ENCODE measurements around the gene TM2D3.

TM2D3 gene

DNA sequence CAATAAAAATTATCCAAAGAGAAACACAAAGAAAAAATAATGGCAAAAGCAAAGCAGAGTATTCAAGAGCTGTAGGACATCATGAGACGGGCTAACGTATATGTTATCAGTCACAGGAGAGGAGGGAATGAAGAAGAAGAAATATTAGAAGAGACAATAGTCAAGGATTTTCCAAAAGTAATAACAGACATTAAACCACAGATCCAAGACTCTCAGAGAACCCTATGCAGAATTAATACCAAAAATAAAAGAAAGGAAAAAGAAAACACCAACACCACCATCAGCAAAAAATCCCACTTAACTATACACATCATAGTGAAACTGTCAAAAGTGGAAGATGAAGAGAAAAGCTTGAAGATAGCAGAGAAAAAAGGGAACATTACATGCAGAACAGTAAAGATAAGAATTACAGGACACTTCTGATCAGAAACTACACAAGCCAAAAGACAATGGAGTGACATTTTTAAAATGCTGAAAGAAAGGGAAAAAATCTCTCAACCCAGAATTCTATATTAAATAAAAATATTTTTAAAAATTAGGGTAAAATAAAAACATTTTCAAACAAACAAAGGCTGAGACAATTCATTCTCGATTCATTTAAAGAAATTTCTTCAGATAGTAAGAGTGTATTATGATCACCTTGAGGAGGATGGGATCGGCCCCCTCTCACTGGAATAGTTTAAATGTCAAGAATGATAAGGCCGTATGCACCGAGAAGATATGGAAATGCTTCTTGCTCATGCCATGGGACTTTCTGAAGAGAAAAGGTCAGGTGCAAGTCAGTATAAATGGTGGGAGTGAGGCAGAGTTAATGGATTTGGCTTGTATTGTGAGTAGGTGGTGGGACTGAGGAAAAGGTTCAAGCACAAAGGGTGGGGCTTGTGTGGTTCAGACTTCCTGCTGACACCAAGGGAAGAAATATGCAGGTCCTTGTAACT, 28.5 kb downstream of the TM2D3 start:
- DNase-seq (ENCODE audit: low read depth, low spot score), result no peak

DNA sequence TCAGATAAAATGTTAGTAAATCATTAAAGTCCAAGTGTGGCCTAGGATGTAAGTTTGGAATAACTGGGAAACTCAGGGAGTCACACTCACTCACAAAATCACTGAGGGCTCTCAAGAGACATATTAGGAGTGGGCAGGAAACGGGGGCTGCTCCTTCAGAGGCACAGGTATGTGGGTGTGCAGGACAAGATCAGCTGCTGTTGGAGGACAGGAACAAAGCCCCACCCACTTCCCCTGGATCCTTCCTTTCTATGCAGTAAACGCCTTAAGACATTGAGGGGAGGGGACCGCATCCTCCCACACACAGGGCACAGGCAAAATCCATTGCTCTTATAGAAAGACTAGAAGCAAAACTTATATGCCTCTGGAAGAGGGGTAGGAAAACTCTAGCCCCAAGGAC, 30.2 kb downstream of the TM2D3 start:
- DNase-seq (ENCODE audit: low read depth, low spot score), result no peak

DNA sequence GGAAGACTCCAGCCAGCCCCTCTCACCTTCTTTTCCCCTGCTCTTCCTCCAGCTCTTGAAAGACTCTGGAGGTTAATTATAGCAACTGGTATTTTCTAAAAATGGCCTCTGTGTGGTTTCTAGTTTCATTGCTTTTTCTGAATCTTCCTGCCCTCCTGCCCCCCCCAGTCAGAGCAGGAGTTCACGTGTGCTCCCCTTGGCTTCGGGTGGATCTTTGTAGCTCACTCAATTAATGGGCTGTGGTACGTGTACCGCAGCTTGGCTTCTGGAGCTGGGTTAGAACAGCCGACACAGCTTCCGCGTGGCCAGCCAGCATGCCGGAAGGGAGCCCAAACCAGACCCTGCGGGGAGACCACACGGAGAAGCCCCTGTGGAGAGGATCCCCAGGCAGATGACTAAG, 31.5 kb downstream of the TM2D3 start:
- DNase-seq (ENCODE audit: low read depth, low spot score), result no peak

DNA sequence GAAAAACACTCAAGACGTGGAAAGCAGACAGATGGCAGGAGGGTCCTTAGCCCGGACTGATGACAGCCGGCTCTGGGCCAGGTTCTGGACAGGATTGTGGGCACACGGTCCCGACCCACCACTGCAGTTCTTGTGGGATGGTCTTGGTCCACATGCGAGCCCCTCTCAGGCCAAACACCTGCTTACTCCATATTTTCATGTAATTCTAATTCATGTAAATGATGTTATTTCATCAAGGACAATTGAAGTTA, 32.6 kb downstream of the TM2D3 start:
- no peak for DNase-seq (ENCODE audit: low read depth, low spot score)

DNA sequence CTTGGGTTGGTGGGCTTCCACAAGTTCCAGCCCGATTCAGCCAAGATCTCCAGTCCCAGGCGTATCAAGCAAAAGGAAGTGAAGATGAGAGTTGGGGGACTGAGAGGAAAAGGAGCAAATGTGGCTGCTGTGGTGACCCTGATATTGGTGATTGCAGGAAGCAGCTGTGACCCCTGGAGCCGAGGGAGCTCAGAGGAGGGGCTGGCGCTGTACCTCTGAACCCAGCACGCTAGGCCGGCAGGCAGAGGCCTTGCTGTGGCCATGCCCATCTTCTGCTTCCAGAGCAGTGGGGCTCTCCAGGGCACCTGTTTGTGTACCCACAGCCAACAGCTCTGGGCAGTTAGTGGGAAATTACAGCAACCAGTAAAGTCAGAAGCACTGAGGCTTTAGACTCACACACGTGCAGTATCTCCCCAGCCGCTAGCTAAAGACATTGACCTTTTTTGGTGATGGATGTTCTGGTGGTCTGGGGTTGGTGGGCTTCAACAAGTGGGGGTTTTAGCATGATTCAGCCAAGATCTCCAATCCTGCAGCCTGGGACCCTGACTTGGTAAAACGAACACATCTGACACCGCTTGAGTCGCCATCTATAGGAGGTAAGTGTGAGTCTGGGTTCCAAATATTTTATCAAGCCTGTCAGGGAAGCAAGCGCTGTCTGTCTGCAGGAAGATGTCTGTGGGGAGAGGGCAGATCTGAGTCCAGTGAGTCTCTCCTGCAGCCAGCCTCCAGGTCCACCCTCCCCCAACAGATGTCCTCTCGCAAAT, 33.1 kb downstream of the TM2D3 start:
- DNase-seq (ENCODE audit: low read depth, low spot score), result no peak

DNA sequence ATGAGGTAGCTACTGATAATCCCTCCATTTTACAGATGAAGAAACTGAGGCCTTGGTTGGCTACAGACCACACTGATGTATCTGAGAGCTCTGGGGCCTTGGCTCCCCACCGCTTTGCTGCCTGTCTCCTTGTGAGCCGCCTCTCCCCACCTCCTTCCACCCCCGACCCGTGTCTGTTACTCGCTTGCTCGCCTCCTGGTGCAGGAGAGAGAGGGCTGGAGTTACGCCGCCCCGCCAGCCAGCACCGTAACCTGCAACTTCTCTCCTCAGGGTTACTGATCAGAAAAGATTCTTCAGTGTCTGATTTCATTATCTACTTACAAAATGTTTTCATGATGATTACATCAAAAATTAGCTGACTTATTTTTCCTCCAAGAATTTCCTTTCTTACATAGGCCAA, 34.1 kb downstream of the TM2D3 start:
- no peak for DNase-seq (ENCODE audit: low read depth, low spot score)

DNA sequence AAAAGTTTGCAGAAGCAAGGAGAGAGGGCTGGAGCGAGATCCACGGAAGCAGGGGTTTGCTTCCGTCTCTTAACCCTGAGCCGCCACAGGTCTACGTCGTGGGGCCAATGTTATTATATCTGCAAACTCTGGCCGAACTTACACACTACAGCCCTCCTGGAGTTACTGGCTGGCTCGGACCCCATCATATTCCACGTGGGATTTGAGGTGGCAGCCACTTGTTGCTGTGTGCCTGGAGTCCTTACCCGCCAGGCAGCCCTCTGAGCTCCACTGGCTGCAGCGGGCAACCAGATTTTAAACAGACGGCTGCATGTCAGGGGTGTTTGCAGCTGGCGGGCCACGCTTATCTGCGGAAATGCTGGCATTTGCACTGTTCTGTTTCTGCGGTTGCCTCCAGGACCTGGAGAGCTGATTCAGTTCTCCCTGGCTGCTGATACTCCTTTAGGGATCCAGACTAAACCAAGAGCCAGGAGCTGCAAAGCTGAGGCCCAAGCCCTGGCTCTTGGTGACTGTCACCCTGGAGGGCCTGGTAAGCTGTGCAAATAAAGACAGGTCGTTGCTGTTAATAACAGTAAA, 34.7 kb downstream of the TM2D3 start:
- DNase-seq (ENCODE audit: low read depth, low spot score), result no peak

DNA sequence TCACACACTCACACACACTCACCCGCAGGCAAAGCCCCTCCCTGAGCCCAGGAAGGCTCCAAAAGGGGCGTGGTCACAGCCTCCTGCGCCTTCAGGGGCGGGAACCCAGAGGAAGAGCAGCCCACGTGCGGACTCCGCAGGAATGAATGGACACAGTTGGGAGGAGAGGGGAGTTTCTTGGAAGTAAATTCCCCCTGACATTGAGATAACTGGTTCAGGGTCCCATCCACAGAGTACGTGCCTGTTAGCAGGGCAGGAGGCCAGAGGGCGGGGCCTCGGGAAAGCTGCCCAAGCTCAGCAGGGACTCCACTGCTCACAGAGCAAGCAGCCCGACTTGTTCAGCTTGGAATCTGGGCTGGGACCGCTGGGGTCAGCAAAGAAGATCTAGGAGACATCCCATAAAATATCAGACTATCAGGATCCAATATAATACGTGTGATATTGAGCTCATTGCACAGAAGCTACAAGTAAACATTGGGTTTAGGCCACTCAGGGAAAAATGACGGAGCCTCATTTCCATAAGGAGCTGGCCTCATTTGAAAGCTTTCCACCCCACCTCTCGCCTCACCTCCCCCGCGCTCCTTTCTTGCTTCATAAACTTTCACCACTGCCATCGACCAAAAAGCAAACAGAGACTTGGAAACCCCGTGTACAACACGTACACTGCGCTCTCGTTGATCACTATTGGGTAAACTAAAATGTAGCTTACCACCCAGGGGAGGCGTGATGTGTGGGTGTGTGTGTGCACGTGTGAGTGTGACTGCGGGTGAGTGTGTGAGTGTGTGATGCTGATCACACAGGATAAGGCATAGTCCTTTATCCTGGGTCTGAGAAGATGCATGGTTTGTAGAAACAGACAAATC, 36.0 kb downstream of the TM2D3 start:
- peak; percentile 33 for DNase-seq (ENCODE audit: low read depth, low spot score)

DNA sequence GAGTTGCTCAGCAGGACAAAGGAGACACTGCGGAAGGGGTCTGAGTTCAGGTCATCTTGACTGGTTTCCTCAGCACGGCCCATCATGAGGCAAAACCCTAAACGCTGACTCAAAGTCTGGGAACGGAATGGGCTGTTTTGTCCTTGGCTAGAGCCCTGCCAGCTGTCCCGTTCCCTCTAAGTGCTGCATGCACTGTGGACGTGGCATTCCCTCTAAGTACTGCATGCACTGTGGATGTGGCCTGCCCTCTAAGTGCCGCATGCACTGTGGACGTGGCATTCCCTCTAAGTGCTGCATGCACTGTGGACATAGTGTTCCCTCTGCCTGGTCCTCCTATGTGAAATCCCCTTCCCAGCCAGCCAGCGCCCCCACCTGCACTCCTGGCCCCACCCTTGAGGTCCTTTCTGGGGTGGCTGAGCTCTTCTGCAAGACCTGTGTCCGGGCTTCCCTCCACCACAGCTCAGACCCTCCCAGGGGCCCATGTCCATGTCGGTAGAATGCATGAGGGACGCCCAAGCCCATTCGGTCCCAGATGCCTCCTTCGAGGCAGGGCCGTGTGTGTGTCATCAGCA, 36.7 kb downstream of the TM2D3 start:
- DNase-seq (ENCODE audit: low read depth, low spot score), result no peak

DNA sequence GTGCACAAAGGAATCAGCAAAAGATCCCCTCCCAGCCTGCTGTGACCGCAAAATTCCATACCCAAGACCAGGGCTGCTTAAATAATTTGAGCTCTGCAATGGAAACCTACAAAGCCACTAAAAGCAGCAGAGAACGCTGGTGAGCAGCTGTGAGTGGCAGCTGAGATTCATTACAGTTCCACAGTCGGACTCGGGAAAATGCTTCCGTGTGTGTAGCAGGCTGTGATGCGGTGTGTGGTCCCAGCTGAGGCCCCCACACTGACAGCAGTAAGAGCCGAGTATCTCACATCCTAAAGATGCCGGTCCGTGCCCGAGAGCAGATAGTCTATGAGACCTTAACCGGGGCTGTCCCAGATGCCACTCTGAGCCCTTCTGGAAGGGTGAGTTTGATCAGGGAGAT, 37.4 kb downstream of the TM2D3 start:
- DNase-seq (ENCODE audit: low read depth, low spot score), result no peak

DNA sequence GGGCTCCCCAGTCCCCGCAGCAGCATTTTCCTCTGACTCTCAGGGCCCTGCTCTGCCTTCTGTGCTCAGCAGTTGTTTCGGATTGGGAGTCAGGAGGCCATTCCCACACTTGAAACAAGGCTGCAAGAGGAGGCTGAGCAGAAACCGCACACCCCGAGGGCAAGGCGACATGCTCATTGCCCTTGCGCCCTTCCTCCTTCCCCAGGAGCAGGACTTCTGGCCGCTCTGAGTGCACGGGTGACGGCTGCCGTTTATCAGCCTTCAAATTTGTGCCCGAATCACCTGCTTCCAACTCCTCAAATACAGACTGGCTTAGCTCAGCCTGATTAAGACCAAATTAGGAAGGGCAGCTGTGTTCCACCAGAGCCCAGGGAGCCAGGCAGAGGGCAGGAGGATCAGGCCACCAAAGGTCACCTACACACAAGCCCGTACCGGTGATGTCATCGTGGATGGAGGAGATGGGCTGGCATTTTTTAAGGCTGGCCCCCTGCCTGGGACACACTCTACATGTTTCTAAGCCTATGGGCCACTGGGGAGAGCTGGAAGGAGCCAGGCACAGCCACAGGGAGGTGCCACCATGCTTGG, 38.1 kb downstream of the TM2D3 start:
- no peak for DNase-seq (ENCODE audit: low read depth, low spot score)

DNA sequence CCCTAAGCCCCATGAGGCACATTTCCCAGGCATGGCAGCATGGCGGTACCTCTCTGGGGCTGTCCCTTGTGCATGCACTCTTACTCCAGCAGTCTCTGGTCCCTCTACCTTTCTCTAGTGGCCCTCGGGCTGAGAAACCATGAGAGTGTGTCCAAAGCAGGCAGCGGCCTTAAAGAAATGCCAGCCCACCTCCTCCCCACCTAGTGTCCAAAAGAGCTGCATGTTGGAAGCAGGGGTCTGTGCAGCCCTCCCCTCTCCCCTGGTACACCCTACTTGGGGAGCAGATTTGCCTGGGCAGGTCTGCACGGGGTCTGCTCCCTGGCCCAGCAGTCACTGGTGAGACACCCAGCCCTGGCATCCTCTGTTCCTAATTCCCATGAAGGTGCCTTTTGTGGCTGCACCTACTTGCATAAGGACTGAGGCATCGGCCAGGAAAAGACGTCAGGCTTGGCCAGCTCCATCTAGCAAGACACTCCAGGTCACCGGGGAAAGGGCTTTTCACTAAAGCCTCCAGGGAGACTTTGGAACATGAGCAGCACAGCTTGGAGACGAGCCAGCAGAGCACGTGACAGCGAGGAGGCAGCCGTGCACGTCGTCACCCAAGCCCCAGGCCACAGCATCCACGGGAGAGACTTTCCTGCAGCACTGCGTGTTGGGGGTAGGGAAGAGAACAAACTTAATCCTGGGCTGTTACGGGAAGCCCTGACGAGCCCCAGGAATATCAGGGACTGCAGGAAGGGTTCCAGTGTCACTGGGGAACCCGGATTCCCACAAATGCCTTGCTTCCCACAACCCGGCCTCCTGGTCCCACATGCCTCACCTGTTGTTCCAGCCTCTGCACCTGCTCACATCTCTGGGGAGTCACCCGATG, 38.8 kb downstream of the TM2D3 start:
- DNase-seq (ENCODE audit: low read depth, low spot score), result no peak

DNA sequence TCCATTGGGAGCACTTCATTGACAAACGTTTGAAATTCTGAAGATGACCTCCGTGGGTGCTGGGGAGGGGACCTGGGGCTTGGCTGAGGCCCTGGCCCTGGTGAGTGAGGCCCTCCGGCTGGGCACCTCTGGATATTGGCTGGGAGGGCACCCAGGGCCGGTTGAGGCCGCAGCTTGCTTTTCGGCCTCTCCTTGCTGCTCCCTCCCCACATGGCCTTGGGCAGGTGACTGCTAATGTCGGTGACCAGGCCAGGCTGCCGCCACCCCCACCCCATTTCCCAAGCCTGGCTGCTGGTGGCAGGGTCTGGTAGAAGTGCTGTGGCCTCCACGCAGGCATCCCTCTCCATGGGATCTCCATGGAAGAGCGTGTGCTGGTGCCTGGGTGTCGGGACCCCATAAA, 39.5 kb downstream of the TM2D3 start:
- no peak for DNase-seq (ENCODE audit: low read depth, low spot score)

DNA sequence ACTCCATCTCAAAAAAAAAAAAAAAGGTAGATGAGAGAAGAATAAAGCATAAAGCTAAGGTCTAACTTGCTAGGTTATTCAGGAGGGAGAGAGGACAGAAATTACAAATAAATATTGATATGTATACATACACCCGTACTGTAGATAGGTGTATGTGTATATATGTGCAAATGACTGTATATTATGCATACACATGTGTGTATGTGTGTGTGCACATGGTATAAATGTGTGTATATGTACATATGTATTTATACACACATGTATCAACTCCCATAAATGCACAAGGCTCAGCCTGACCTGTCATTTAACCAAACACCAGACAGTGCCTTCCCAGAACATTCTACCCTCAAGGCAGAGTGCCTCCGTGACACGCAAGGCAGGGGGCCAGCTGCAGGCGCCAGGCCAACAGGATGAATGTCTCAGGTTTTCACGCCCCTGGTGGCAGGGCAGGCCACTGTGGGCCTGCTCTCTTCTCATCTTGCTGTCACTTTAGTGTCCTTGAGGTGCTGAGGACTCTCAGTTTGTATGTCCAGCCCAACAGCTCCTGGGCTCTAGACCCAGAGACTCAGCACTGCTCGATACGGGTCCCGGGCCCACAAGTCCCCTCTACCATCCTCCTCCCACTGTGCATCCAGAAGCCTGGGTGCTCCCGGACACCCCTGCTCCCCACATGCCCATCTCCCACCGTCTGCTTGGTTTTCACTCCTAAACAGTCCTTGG, 40.4 kb downstream of the TM2D3 start:
- DNase-seq (ENCODE audit: low read depth, low spot score), result no peak

DNA sequence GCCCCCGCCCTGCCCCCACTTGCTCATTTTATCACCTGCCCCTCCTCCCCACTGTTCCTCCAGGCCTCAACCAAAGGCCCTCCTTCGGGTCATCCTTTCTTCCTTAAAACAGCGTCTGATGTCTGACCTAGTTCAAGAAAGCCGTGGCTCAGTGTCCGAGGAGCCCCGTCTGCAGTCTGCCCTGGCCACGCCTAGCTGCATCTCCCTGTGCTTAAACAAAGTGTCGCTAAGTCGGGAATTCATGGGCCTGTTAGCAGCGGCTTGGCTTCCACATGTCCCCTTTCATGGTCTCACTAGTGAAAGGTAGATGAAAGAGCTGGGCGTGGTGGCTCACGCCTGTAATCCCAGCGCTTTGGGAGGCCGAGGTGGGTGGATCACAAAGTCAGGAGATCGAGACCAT, 41.2 kb downstream of the TM2D3 start:
- no peak for DNase-seq (ENCODE audit: low read depth, low spot score)

DNA sequence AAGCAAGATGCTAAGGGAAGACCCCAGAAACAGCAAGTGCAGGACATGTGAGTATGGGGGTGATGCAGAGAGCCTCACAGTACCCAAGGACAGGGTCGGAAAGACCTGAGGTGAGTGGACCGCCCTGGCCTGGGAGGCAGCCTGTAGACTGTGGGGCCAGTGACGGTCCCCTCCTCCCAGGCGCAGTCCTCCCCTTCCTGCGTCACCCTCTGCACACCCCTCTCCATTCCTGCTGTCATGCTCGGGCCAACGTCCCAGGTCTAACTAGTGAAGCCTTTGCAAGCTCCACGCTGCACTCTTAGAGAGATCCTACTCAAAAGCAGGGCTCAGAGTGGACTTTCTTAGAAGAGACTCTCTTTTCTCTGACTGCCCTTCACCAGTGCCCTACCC, 41.6 kb downstream of the TM2D3 start:
- DNase-seq (ENCODE audit: low read depth, low spot score), result no peak

DNA sequence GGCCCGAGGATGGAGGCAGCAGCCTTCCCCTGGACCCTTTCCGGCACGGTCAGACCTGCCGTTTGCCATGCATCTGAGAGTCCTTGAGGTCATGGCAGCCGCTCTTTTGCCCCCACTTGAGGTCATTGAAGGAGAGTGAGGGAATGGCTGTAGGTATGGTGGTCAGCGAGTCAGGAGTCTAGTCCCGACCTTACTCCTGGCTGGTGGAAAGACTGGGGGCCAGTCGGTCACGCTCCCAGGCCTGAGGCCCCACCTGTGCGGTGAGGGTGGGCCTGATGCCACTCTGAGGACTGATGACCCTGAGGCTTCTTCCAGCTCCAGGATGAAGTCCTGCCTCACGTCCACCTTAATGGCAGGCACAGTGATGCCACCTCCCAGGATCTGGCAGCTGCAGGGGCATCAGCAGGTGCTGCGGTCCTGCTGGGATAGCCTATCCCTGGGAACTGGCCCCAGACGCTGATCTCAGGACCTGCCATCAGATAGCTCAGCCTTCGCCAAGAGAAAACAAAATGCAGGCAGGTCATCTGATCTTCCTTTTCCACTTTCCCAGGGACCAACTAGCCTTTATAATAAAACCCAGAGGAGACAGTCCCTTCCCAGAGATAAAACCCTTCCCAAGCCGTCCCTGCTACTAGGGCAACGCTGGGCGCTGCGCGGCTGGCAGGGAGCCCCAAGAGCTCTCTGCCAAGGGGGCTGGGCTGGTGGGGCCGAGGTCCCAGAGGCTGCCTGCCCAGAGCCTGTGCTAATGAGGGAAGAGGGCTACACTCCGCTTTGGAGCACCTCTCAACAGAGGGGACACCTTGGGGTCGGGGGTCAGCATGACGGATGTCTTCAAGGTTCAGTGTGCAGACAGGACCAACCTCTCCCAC, 42.2 kb downstream of the TM2D3 start:
- DNase-seq (ENCODE audit: low read depth, low spot score), result no peak

DNA sequence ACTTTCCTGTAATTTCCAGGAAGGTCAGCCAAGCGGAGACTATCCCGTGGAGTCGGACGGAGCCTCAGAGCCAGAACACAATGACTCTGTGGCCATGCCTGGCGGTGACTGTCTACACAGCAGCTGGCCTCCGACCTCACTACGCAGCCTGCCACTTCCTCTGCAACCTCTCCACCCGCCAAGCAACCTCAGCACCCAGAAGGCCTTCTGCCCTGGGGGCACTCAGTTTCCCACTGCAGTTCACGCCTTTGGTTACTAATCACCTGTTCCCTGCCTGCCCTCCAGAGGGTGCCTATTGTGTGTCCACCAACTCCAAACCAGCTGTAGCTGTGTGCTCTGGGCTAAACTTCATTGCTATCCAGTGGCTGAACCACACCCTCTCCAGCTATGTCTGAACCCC, 44.0 kb downstream of the TM2D3 start:
- no peak for DNase-seq (ENCODE audit: low read depth, low spot score)

DNA sequence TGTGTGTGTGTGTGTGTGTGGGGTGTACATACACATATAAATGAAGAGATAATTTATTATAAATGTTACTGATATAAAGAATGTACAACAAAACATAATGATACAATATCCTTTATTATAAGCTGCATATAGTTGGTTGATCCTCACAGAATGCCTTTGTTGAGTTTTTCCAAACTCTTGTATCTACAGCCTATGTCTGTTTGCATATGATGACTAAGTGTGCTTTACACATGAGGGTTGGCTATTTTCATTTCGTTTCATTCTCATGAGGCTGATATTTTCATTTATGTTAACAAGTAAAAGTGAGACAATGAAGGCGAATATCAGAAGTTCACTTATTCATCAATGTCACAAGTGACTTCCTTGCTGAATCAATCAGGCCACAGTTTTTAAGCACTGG, 45.1 kb downstream of the TM2D3 start:
- no peak for DNase-seq (ENCODE audit: low read depth, low spot score)
